ENCODE measurements around the gene FOXL3.

FOXL3 gene

GRCh38 chr7:301291-302053 lies 11.5 kb downstream of the FOXL3 start:
- no peak overlapping the region for H3K4me2 ChIP-seq (ENCODE audit: insufficient read depth, low read length)
- no peak for TF ChIP-seq CTCF (IDR thresholded peaks at IDR 0.05; ENCODE audit: borderline replicate concordance, extremely low read depth, low read length, poor library complexity, severe bottlenecking)
- no peak for TF ChIP-seq EZH2 (IDR thresholded peaks at IDR 0.05; ENCODE audit: borderline replicate concordance, low read depth, low read length, severe bottlenecking)
- no peaks in the 10 kb centered on the region for H3K27me3 ChIP-seq (ENCODE audit: insufficient read depth, low read length, poor library complexity)

GRCh38 chr7:302054-302992 lies 12.4 kb downstream of the FOXL3 start:
- no peak for DNase-seq
- Histone ChIP-seq H2AFZ (ENCODE audit: low read depth, low read length) (no peak overlapping the region), H3K4me1 (ENCODE audit: insufficient read depth, low read length) (no peaks in the 10 kb centered on the region), H3K36me3 (ENCODE audit: insufficient read depth, low read length) (no peaks in the 10 kb centered on the region), H3K27me3 (ENCODE audit: insufficient read depth, low read length, poor library complexity) (no peaks in the 10 kb centered on the region), H3K79me2 (ENCODE audit: insufficient read depth, low read length) (no peaks in the 10 kb centered on the region), H3K4me3 (ENCODE audit: low read depth in 1 of 2, low read length in 2 of 2) (no peak overlapping the region), H3K9me3 (ENCODE audit: insufficient read depth, low read length, severe bottlenecking) (no peaks in the 10 kb centered on the region), H3K9ac (ENCODE audit: low read depth, low read length) (no peak overlapping the region), H3K27ac (ENCODE audit: low read length) (no peak overlapping the region), H4K20me1 (ENCODE audit: insufficient read depth, low read length) (no peaks in the 10 kb centered on the region; the same call in 1 of the 2 replicates), H3K4me2 (ENCODE audit: insufficient read depth, low read length) (no peak overlapping the region)
- ATAC-seq (ENCODE audit: insufficient read depth, low read depth) = no peak
- TF ChIP-seq CTCF (IDR thresholded peaks at IDR 0.05; ENCODE audit: borderline replicate concordance, extremely low read depth, low read length, poor library complexity, severe bottlenecking) = no peak

More at GRCh38 chr7:301291-302053, 11.5 kb downstream of the FOXL3 start:
- DNase-seq (no peak), ATAC-seq (ENCODE audit: insufficient read depth, low read depth) (no peak)
- Histone ChIP-seq H3K4me1 (ENCODE audit: insufficient read depth, low read length) (no peaks in the 10 kb centered on the region), H2AFZ (ENCODE audit: low read depth, low read length) (no peak overlapping the region), H3K9me3 (ENCODE audit: insufficient read depth, low read length, severe bottlenecking) (no peaks in the 10 kb centered on the region), H3K79me2 (ENCODE audit: insufficient read depth, low read length) (no peaks in the 10 kb centered on the region), H4K20me1 (ENCODE audit: insufficient read depth, low read length) (no peaks in the 10 kb centered on the region; the same call in 1 of the 2 replicates), H3K36me3 (ENCODE audit: insufficient read depth, low read length) (no peaks in the 10 kb centered on the region), H3K9ac (ENCODE audit: low read depth, low read length) (no peak overlapping the region), H3K4me3 (ENCODE audit: low read depth in 1 of 2, low read length in 2 of 2) (no peak overlapping the region), H3K27ac (ENCODE audit: low read length) (no peak overlapping the region)

- H3K36me3 ChIP-seq (ENCODE audit: insufficient read depth, low read length) = no peaks in the 10 kb centered on the region
- H3K4me2 ChIP-seq (ENCODE audit: insufficient read depth, low read length) = no peak overlapping the region
- no peak for TF ChIP-seq CTCF (IDR thresholded peaks at IDR 0.05; ENCODE audit: borderline replicate concordance, extremely low read depth, low read length, poor library complexity, severe bottlenecking)
- no peak for TF ChIP-seq EZH2 (IDR thresholded peaks at IDR 0.05; ENCODE audit: borderline replicate concordance, low read depth, low read length, severe bottlenecking)
- ATAC-seq (ENCODE audit: insufficient read depth, low read depth) (no peak), DNase-seq (no peak)
- H3K4me1 ChIP-seq (ENCODE audit: insufficient read depth, low read length) = no peaks in the 10 kb centered on the region
- H3K4me3 ChIP-seq (ENCODE audit: low read depth in 1 of 2, low read length in 2 of 2) = no peak overlapping the region
- H2AFZ ChIP-seq (ENCODE audit: low read depth, low read length) = no peak overlapping the region
- H3K9ac ChIP-seq (ENCODE audit: low read depth, low read length) = no peak overlapping the region
- H3K27me3 ChIP-seq (ENCODE audit: insufficient read depth, low read length, poor library complexity) = no peaks in the 10 kb centered on the region
- no peak overlapping the region for H3K27ac ChIP-seq (ENCODE audit: low read length)
- H4K20me1 ChIP-seq (ENCODE audit: insufficient read depth, low read length) = no peaks in the 10 kb centered on the region; the same call in 1 of the 2 replicates
- no peaks in the 10 kb centered on the region for H3K9me3 ChIP-seq (ENCODE audit: insufficient read depth, low read length, severe bottlenecking)
- no peaks in the 10 kb centered on the region for H3K79me2 ChIP-seq (ENCODE audit: insufficient read depth, low read length)
These were observed 13.5 kb downstream of the FOXL3 start for GRCh38 chr7:303425-303824.
